ENCODE data around the gene ZNF594.

DNA sequence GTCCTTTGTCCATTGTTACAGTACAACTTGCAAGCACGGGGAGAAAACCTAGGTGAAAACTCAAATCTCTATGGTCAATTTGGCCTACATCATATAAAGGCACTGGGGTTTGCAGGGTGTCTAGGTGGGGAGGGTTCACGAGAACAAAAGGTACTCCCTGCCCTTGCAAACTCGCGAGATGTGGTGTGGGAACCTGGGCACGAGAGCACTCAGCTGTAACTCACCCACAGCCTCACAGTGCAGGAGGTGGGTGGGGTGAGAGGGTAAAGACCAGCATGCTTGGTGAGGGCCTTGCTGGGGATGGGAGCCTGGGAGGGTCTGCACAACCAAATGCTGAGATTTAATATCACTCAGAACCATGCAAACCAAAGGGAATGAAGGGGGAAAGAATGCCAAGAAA is 18.4 kb upstream of the ZNF594 start:
- TF ChIP-seq, protein P1, sequence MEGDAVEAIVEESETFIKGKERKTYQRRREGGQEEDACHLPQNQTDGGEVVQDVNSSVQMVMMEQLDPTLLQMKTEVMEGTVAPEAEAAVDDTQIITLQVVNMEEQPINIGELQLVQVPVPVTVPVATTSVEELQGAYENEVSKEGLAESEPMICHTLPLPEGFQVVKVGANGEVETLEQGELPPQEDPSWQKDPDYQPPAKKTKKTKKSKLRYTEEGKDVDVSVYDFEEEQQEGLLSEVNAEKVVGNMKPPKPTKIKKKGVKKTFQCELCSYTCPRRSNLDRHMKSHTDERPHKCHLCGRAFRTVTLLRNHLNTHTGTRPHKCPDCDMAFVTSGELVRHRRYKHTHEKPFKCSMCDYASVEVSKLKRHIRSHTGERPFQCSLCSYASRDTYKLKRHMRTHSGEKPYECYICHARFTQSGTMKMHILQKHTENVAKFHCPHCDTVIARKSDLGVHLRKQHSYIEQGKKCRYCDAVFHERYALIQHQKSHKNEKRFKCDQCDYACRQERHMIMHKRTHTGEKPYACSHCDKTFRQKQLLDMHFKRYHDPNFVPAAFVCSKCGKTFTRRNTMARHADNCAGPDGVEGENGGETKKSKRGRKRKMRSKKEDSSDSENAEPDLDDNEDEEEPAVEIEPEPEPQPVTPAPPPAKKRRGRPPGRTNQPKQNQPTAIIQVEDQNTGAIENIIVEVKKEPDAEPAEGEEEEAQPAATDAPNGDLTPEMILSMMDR (conservative IDR thresholded peaks at IDR 0.05; ENCODE audit: low read length), result no peak
- no peak for TF ChIP-seq EZH2phosphoT487 (IDR thresholded peaks at IDR 0.05; ENCODE audit: borderline replicate concordance)

Measured in Loucy (cell line).